ENCODE results near the gene SUPT6H.

Gene SUPT6H

GRCh38 chr17:28738680-28739384 is 76.8 kb downstream of the SUPT6H start:
- DNase-seq, result peak; percentile 26

GRCh38 chr17:28740406-28741357 is 78.7 kb downstream of the SUPT6H start:
- DNase-seq, result no peak

- DNase-seq, result no peak
These were observed 79.6 kb downstream of the SUPT6H start for GRCh38 chr17:28741358-28742349.

DNA sequence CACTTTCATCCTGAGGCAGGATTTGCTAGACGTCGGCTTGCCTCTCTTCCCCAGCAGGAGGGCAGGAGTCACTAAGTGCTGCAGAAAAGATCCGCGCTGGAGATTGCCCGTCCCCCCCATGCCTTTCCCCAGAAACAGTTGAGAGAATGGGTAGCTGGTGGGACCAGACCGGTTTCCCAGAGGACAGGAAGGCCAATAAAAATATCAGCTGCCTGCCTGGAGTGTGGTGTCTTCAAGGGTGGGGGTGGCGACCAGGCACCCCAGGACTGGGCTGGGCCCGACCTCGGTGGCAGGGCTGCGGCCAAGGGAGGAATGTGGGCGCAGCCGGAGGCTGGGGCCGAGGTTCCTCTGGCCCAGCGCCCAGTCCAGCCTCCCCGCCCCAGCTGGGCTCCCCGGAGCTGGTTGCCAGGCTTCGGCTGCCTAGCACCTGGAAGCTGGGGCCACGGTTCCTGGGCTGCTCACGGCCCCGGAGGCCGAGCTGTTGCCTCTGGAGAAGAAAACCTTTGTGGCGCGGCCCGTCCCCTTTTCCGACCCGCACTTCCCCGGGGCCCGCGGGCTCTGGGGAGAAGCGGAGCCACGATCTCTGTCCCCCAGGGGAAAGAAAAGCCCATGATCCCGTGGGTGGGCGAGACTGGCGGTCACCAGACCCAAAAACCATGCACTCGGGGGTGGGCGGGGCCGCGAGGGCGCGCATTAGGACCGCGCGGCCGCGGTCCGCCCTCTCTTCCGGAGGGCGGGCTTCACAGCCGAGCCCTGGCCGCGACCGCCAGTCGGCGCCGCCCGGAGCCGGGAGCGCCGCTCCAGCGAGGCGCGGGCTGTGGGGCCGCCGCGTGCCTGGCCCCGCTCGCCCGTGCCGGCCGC is 81.5 kb downstream of the SUPT6H start, which contains the start of gene TRAF4:
Gene TRAF4 (plus strand): TSS at position 769 of the 861 bp plus-strand sequence. CDS start 102 bp downstream, outside the sequence.
- DNase-seq, result peak; percentile 86

DNA sequence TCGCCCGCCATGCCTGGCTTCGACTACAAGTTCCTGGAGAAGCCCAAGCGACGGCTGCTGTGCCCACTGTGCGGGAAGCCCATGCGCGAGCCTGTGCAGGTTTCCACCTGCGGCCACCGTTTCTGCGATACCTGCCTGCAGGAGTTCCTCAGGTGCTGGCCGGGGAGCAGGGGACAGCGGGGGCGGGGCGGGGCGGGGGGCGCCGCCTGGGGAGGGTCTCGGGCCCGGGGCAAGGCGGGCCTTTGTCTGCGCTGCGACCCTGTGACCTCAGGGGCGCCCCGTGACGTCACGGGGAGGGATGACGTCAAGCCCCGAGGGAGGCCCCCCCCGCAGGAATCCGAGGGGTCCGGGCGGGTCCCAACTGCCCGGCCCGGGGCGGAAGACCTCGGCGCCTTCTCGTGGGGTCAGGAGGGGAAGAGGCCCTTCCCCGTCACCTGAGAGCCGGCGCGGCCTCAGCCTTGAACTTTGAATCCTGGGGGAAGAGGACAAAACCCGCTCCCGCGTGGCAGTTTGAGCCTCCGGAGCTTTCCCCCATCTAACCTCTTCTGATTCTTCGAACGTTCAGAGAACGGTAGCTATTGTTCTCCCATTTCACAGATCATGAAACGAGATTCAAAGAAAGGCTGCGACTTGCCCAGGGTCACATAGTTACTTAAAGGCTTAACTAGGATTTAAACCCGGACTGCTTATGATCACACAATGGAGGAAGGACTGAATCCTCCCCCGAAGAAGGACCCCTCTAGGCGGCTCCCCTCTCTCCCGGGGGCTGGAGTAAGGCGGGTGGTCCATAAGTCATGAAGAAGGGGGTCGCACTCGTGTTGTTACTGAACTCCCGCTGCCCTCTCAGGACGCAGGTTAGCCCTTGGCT is 82.3 kb downstream of the SUPT6H start:
- peak; percentile 64 for DNase-seq

- DNase-seq, result peak; percentile 53
These were observed 83.2 kb downstream of the SUPT6H start for GRCh38 chr17:28744972-28745785.

DNA sequence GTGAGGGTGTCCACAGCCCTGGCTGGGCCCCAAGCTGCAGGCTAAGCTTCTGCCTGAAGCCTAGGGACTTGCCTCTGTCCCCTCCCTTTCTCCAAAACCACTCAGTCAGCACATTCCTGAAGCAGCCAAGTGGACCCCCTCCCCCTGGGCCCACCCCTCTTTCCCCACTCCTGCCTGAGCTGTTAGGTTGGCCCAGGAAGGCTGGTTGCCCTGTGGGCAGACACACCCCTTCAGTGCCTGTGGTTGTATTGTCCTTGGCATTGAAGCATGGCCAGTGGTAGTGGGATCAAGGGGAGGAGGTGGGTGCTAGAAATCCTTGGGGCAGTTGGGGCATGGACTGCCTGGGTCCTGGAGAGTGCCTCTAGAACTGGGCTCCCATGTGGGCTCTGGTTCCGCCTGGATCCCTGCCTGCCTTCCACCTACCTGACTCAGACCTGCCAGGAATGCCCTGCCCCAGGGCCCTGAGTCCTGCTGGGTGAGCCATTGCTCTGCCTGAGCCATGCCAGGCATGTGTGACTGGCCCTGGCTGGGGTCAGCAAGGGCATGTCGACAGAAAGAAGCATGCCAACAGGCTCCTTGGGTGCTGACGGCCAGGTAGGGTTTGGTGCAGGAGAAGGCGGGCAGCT is 83.9 kb downstream of the SUPT6H start:
- no peak for DNase-seq

DNA sequence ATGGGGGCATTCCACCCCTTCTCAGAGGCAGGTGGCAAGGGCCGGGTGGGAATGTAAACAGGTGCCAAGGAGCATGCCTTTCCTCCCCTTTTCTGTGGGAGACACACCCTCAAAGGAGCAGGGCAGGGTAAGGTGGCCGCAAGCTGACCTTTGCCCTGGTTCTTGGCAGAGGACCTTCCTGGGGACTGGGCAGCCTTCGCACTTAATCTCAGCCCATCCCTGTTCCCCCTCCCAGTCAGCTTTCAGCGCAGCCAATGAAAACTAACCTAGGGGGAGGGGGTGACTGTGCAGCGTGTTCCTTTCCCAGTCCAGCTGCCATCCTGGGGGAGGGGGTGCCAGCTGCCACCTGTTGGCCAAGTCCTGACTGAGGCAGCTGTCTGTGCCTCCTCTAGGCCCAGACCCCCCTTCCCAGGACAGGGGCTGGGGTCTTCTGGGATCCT is 84.6 kb downstream of the SUPT6H start:
- DNase-seq, result no peak

- no peak for DNase-seq
These were observed 85.2 kb downstream of the SUPT6H start for GRCh38 chr17:28747051-28747691.

- no peak for DNase-seq
These were observed 86.1 kb downstream of the SUPT6H start for GRCh38 chr17:28747801-28748750.

GRCh38 chr17:28748852-28749515 is 87.0 kb downstream of the SUPT6H start:
- no peak for DNase-seq

GRCh38 chr17:28749516-28750177 is 87.6 kb downstream of the SUPT6H start:
- no peak for DNase-seq

GRCh38 chr17:28750178-28751047 is 88.4 kb downstream of the SUPT6H start:
- DNase-seq, result peak; percentile 91

GRCh38 chr17:28751600-28752366 is 89.8 kb downstream of the SUPT6H start:
- DNase-seq, result no peak

Data from CD4-positive, alpha-beta T cell treated with Interleukin-17A for 4 hours (primary cell).